SK-N-MC (cell line): ENCODE data around the gene GLT8D1.

Experiments used
- EZH2 ChIP-seq: fragments of 200-600 bp; sonication (generic); IDR thresholded peaks from one replicate; pipeline ENCODE4 v1.6.1; 2017; ENCODE audit warnings: antibody characterized with exemption
- FOXP2 ChIP-seq: optimal IDR thresholded peaks from 2 replicates; pipeline ENCODE3; 2011; ENCODE audit warnings: mild to moderate bottlenecking, moderate library complexity; ENCODE audit not compliant: insufficient read depth; ENCODE audit errors: extremely low read length, control extremely low read depth
- POLR2AphosphoS5 ChIP-seq: IDR thresholded peaks from 2 replicates; pipeline ENCODE4 v1.6.1; 2012; ENCODE audit warnings: mild to moderate bottlenecking, low read depth, low read length, borderline replicate concordance

DNA sequence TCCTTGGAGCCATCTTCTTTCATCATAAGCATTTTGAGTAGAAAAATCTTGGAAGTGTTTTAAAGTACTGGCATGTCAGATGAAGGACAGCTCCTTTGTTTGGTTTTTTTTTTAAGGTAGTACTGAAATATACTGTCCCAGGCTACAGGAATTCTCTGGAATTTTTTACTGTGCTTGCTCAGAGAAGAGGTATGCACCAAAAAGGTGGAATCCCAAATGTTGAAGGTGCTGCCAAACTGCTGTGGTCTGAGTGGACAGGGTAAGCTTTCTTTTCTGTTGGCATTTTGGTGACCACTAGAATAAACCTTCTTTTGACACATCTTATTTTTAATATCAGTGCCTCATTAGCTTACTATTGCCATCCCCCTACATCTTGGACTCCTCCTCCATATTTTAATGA, 12.5 kb downstream of the GLT8D1 start:
- TF ChIP-seq POLR2AphosphoS5 (no peak), EZH2 (no peak), FOXP2 (no peak)
